ENCODE results near the gene APBA2. TPM values are rescaled to one million over a fixed set of nuclear protein-coding genes. Genes with fewer than 3 reads are reported as not detected.

The APBA2 gene
- total and polyA plus RNA-seq, 2 donors from 2014 or later: 1.0 to 6.1 TPM

- no peaks in the 10 kb centered on the region for H3K36me3 ChIP-seq (ENCODE audit: control insufficient read depth in 2 of 3, insufficient read depth in 3 of 3, low read length in 3 of 3)
- no peaks in the 10 kb centered on the region for H3K9me3 ChIP-seq (ENCODE audit: control insufficient read depth in 2 of 3, insufficient read depth in 1 of 3, low read length in 3 of 3)
- TF ChIP-seq CTCF (IDR thresholded peaks at IDR 0.05; ENCODE audit: borderline replicate concordance, extremely low read depth, insufficient read depth): no peak
- no peak overlapping the region for H3K27ac ChIP-seq (ENCODE audit: low read depth in 2 of 2, low read length in 2 of 2)
- H3K4me3 ChIP-seq (ENCODE audit: low read length in 3 of 3): no peak overlapping the region
- no peaks in the 10 kb centered on the region for H3K27me3 ChIP-seq (ENCODE audit: control insufficient read depth, insufficient read depth, low read length)
- FAIRE-seq: no peak
- intact Hi-C loops (cut with DNase I): no loop called here
- DNase-seq: no peak
- H3K4me1 ChIP-seq (ENCODE audit: control insufficient read depth in 2 of 3, insufficient read depth in 2 of 3, low read depth in 1 of 3, low read length in 3 of 3): no peaks in the 10 kb centered on the region
- no peak overlapping the region for H3K9ac ChIP-seq (ENCODE audit: low read length in 3 of 3)
These were observed 112.7 kb downstream of the APBA2 start for GRCh38 chr15:28998511-28998910.

GRCh38 chr15:29003191-29003839 is 117.5 kb downstream of the APBA2 start:
- Histone ChIP-seq H3K9me3 (ENCODE audit: control insufficient read depth in 2 of 3, insufficient read depth in 1 of 3, low read length in 3 of 3) (no peaks in the 10 kb centered on the region), H3K9ac (ENCODE audit: low read length in 3 of 3) (no peak overlapping the region), H3K4me3 (ENCODE audit: low read length in 3 of 3) (no peak overlapping the region), H3K36me3 (ENCODE audit: control insufficient read depth in 2 of 3, insufficient read depth in 3 of 3, low read length in 3 of 3) (no peaks in the 10 kb centered on the region), H3K27ac (ENCODE audit: low read depth in 2 of 2, low read length in 2 of 2) (no peak overlapping the region), H3K4me1 (ENCODE audit: control insufficient read depth in 2 of 3, insufficient read depth in 2 of 3, low read depth in 1 of 3, low read length in 3 of 3) (no peaks in the 10 kb centered on the region), H3K27me3 (ENCODE audit: control insufficient read depth, insufficient read depth, low read length) (no peaks in the 10 kb centered on the region)
- intact Hi-C loops (cut with DNase I): no loop called here
- no peak for TF ChIP-seq CTCF (IDR thresholded peaks at IDR 0.05; ENCODE audit: borderline replicate concordance, extremely low read depth, insufficient read depth)
- DNase-seq (no peak), FAIRE-seq (no peak)

- Histone ChIP-seq H3K4me1 (ENCODE audit: control insufficient read depth in 2 of 3, insufficient read depth in 2 of 3, low read depth in 1 of 3, low read length in 3 of 3) (no peaks in the 10 kb centered on the region), H3K27ac (ENCODE audit: low read depth in 2 of 2, low read length in 2 of 2) (no peak overlapping the region), H3K4me3 (ENCODE audit: low read length in 3 of 3) (no peak overlapping the region), H3K27me3 (ENCODE audit: control insufficient read depth, insufficient read depth, low read length) (no peaks in the 10 kb centered on the region), H3K9ac (ENCODE audit: low read length in 3 of 3) (no peak overlapping the region), H3K9me3 (ENCODE audit: control insufficient read depth in 2 of 3, insufficient read depth in 1 of 3, low read length in 3 of 3) (no peaks in the 10 kb centered on the region), H3K36me3 (ENCODE audit: control insufficient read depth in 2 of 3, insufficient read depth in 3 of 3, low read length in 3 of 3) (no peaks in the 10 kb centered on the region)
- DNase-seq: no peak
- no peak for FAIRE-seq
- intact Hi-C loops (cut with DNase I): no loop called here
- no peak for TF ChIP-seq CTCF (IDR thresholded peaks at IDR 0.05; ENCODE audit: borderline replicate concordance, extremely low read depth, insufficient read depth)
These were observed 118.1 kb downstream of the APBA2 start for GRCh38 chr15:29003840-29004233.

- intact Hi-C loops (cut with DNase I): no loop called here
- Histone ChIP-seq H3K4me1 (ENCODE audit: control insufficient read depth in 2 of 3, insufficient read depth in 2 of 3, low read depth in 1 of 3, low read length in 3 of 3) (no peaks in the 10 kb centered on the region), H3K36me3 (ENCODE audit: control insufficient read depth in 2 of 3, insufficient read depth in 3 of 3, low read length in 3 of 3) (no peaks in the 10 kb centered on the region), H3K4me3 (ENCODE audit: low read length in 3 of 3) (no peak overlapping the region), H3K27ac (ENCODE audit: low read depth in 2 of 2, low read length in 2 of 2) (no peak overlapping the region), H3K9me3 (ENCODE audit: control insufficient read depth in 2 of 3, insufficient read depth in 1 of 3, low read length in 3 of 3) (no peaks in the 10 kb centered on the region), H3K27me3 (ENCODE audit: control insufficient read depth, insufficient read depth, low read length) (no peaks in the 10 kb centered on the region), H3K9ac (ENCODE audit: low read length in 3 of 3) (no peak overlapping the region)
- DNase-seq: no peak
- no peak for FAIRE-seq
- no peak for TF ChIP-seq CTCF (IDR thresholded peaks at IDR 0.05; ENCODE audit: borderline replicate concordance, extremely low read depth, insufficient read depth)
These were observed 120.2 kb downstream of the APBA2 start for GRCh38 chr15:29005931-29006330.
